Measurements from ENCODE around the gene ERICH6B.

ERICH6B gene

DNA sequence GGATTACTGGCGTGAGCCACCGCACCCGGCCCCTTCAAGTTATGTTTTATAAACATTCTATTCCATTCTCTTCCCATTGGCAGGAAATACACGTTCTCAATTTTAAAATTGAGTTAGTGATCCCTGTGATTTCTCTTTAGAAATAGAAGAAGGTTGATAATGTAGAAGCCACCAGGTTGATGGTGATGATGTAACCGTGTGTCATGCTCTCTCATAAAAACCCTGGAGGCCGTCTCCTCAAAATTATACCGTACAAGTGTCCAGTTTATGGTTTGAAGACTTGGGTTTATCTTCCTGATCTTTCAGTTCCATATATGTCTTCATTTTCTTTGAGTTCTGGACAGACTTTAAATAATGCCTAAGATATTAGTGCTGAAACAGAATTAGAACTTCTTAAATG is 118.6 kb downstream of the ERICH6B start:
- DNase-seq (ENCODE audit: low spot score) = no peak

DNA sequence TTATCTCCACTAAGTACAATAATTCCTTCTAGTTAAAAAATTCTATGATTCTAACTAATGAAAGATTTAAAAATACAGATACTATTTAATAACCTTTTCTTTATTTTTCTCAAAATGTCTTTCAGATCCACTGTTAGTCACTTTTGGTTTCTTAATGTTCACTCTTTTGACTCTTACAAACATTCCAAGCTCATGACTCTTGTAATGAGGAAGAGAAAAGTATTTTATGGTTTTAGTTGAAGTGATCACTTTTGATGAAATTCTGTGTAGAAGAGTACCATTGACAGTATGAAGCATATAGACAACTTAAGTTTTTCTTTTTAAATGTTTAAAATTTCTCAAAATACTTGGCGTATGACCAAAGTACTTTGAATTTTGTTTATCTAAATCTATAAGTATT is 123.0 kb downstream of the ERICH6B start:
- no peak for DNase-seq (ENCODE audit: low spot score)

All from left forelimb (tissue), 1 donor.